Stimulated activated naive B cell treated with anti-CD40 and anti-IgM and Interleukin-4, amounts not matched to agents 10 μg/mL and 1 μg/mL and 100 μg/mL, for 72 hours (primary cell): Measurements from ENCODE around the gene FSTL4.

Experiments used
- ATAC-seq, 2 donors: fragments of 150-1000 bp; cut with Tn5 transposase; replicated peaks; 2 replicates each; pipeline ENCODE4 v1.10.0; 2021; ENCODE audit warnings: moderate library complexity in 1 of 2
- DNase-seq: peaks from one replicate; pipeline ENCODE4 v3.0.0; 2021
- H3K27ac Mint-ChIP-seq: one replicate; pipeline ENCODE4 v1.8.0; 2022; ENCODE audit warnings: mild to moderate bottlenecking, mixed read lengths
- H3K27me3 Mint-ChIP-seq, 2 donors: one replicate each; pipeline ENCODE4 v1.8.0; 2022; ENCODE audit warnings: mixed read lengths in 2 of 2
- H3K36me3 Mint-ChIP-seq, 2 donors: one replicate each; pipeline ENCODE4 v1.8.0; 2022; ENCODE audit warnings: mixed read lengths in 2 of 2, mild to moderate bottlenecking in 1 of 2
- H3K4me1 Mint-ChIP-seq, 2 donors: one replicate each; pipeline ENCODE4 v1.8.0; 2022; ENCODE audit warnings: mixed read lengths in 2 of 2, mild to moderate bottlenecking in 1 of 2
- H3K4me3 Mint-ChIP-seq, 2 donors: one replicate each; pipeline ENCODE4 v1.8.0; 2022; ENCODE audit warnings: mild to moderate bottlenecking in 2 of 2, mixed read lengths in 2 of 2, moderate library complexity in 1 of 2
- H3K9me3 Mint-ChIP-seq, 2 donors: one replicate each; pipeline ENCODE4 v1.8.0; 2022; ENCODE audit warnings: mixed read lengths in 2 of 2, mild to moderate bottlenecking in 1 of 2

Gene FSTL4

DNA sequence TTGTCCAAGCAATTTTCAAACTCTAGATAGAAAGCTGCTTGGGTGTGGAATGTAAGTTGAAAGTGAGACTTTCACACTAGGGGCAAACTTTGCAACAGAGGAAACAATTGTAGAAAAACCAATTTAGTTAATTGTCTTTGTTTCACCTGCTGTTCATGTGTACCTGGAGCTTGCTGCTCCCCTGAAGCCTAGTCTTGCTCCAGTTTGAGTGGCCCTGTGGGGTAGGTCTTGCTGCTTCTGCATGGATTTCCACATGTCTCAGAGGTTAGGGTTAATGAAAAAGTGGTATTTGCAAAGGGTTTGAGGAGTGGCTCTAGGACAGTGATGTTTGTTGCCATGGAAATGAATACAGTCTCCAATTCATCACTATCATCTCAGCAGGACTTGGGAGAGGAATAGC, 182.2 kb downstream of the FSTL4 start:
- ATAC-seq (no peak), DNase-seq (no peak)
- H3K4me1 Mint-ChIP-seq, result peaks cover 2 to 5% of the 10 kb centered on the region in 2 donors
- no peak overlapping the region for H3K27ac Mint-ChIP-seq
- no peaks in the 10 kb centered on the region for H3K36me3 Mint-ChIP-seq
- H3K4me3 Mint-ChIP-seq, result no peak overlapping the region
- no peaks in the 10 kb centered on the region for H3K9me3 Mint-ChIP-seq
- peaks cover 16 to 19% of the 10 kb centered on the region in 2 donors for H3K27me3 Mint-ChIP-seq

DNA sequence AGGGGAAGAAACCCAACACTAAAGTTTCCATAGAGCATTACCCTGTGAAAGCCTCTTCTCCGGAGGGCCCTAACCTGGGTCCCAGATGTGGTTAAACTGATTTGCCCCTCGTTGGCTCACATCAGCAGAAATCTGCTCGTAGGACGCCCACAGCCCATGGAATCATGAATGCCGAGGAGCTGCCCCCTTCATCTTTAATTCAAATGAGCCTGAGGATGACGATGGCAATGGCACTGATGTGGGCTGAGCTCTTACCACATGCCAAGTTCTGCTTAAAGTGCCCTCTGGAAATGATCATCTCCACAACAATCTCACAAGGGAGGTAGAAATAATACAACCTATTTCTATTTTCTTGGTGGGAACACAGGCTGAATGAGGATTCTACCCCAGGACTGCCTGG, 183.3 kb downstream of the FSTL4 start:
- DNase-seq, result no peak
- peaks cover 16 to 19% of the 10 kb centered on the region in 2 donors for H3K27me3 Mint-ChIP-seq
- H3K4me3 Mint-ChIP-seq, result no peak overlapping the region
- ATAC-seq, result no peak
- no peak overlapping the region for H3K27ac Mint-ChIP-seq
- H3K9me3 Mint-ChIP-seq, result no peaks in the 10 kb centered on the region
- H3K36me3 Mint-ChIP-seq, result no peaks in the 10 kb centered on the region
- H3K4me1 Mint-ChIP-seq, result peaks cover 2% of the 10 kb centered on the region in 2 donors

DNA sequence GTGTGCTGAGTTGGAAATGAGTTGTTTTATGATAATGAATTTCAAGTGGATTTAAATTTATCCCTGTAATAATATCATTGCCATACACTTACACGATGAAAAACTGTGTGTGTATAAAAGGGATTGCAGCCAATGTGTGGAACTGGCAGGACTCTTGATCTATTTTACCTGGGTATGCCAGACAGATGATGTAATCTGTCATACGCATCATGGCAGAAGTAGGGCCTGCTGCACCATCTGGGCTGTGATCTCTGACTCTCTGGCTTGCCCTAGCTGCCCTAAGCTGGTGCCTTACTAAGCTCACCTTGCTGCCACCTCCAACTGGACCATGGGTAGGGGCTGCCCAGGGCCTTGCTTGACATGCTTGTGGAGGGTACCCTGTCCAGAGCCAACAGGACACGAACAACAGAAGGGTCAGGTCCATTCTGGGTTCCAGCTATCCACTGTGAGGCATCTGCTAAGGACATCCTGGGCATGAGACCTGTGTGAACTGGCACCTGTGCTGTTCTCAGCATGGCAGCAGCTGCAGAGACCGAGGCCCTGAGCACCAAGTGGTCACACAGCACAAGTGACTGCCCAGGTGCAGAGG, 184.2 kb downstream of the FSTL4 start:
- DNase-seq (no peak), ATAC-seq (no peak)
- Mint-ChIP-seq H3K36me3 (peaks cover 0 to 4% of the 10 kb centered on the region in 2 donors), H3K27ac (no peak overlapping the region), H3K27me3 (peaks cover 18 to 22% of the 10 kb centered on the region in 2 donors), H3K4me3 (no peak overlapping the region), H3K4me1 (peaks cover 9 to 11% of the 10 kb centered on the region in 2 donors), H3K9me3 (no peaks in the 10 kb centered on the region)

DNA sequence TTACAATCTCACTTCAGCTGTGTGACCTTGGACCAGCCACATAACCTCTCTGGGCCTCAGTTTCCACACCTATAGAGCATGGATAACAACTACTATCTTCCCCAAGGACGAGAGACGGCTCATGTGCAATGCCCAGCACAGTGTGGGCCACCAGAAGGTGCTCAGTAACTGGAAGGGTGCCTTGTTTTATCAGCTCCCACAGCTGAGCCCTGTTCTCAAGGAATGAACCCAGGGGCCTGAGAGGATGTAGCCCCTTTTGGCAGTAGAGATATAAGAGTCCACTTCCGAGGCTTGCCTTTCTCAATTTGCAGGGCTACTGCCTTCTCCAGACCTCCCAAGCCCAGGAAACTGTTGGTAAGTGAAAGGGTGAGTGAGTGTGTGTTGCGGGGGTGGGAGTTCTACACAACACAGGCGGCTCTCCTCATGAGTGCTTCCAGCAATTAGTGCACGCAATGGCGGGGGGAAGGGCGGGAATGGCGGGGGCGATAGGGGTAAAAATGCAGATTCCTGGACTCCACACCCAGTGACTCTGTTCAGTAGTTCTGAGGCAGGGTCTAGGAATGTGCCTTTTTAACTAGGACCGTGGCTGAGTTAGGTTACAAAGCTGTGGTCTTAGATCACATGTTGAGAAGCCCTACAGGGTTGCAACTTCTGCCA, 185.1 kb downstream of the FSTL4 start:
- peaks cover 9 to 12% of the 10 kb centered on the region in 2 donors for H3K4me1 Mint-ChIP-seq
- H3K27ac Mint-ChIP-seq, result peak overlapping the region; percentile 20
- ATAC-seq (no peak), DNase-seq (no peak)
- peaks cover 0 to 4% of the 10 kb centered on the region in 2 donors for H3K36me3 Mint-ChIP-seq
- no peaks in the 10 kb centered on the region for H3K9me3 Mint-ChIP-seq
- H3K27me3 Mint-ChIP-seq, result peaks cover 19 to 24% of the 10 kb centered on the region in 2 donors
- no peak overlapping the region for H3K4me3 Mint-ChIP-seq

DNA sequence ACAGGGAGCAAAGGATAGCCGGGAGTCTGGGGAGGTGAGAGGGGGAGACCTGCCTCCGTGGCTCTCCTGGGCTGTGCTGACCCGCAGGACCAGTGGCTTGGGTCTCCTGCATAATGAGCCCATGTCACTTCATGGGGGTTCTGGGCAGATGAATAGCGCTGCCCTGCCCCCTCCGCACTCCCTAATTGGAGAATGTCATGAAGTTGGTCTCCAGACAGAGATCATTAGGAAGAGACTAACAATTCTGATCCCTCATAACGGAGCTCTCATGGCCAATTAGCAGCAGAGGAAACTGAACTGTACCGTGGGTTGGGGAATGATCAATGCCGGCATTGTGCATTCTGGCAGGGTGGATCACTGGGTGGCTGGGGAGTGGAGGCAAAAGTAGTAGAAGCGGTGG, 186.1 kb downstream of the FSTL4 start:
- H3K27ac Mint-ChIP-seq, result no peak overlapping the region
- no peak overlapping the region for H3K4me3 Mint-ChIP-seq
- ATAC-seq (no peak), DNase-seq (no peak)
- no peaks in the 10 kb centered on the region for H3K9me3 Mint-ChIP-seq
- peaks cover 9 to 12% of the 10 kb centered on the region in 2 donors for H3K4me1 Mint-ChIP-seq
- H3K36me3 Mint-ChIP-seq, result peaks cover 2 to 4% of the 10 kb centered on the region in 2 donors
- peaks cover 27 to 33% of the 10 kb centered on the region in 2 donors for H3K27me3 Mint-ChIP-seq

DNA sequence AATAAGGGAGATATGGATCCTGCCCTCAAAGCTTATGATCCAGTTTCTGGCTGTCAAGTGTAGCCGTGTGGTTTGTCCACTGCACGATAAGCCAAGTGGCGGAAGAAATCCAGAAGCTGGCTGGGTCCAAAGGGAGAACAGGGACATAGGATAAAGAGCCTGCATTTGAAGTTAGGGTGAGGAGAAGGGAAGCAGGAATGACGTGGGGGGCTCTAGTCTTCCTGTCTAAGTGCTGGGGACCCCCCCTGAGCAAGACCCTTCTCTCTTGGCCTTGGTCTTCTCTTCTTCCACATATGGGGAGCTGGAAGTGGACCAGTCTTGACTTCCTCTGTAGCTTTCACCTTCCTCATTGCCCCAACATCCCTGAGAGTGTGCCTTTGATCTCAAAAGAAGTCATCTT, 186.6 kb downstream of the FSTL4 start:
- DNase-seq, result no peak
- Mint-ChIP-seq H3K27me3 (peaks cover 27 to 33% of the 10 kb centered on the region in 2 donors), H3K4me3 (no peak overlapping the region), H3K9me3 (no peaks in the 10 kb centered on the region), H3K36me3 (peaks cover 2 to 4% of the 10 kb centered on the region in 2 donors), H3K27ac (no peak overlapping the region), H3K4me1 (peaks cover 9 to 12% of the 10 kb centered on the region in 2 donors)
- no peak for ATAC-seq

DNA sequence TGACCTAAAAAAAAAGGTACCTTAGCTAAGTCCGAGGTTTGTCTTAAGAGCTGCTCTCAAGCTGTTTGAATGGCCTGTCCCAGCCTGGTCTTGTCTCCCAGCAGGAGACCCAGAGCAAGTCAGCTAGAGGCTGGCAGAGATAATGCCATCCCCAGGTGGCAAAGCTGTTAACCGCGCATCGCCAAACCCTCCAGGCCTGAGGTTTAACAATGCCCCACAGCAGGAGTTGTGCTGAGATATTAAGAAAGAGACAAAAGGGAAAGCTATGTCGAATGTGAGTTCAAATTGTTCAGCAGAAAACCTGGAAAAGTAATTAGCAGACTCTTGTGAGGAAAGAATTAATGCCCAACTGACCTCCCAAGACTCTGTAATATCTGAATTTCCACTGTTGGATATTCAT, 187.1 kb downstream of the FSTL4 start:
- Mint-ChIP-seq H3K27ac (no peak overlapping the region), H3K4me1 (peaks cover 9 to 12% of the 10 kb centered on the region in 2 donors), H3K9me3 (no peaks in the 10 kb centered on the region), H3K36me3 (peaks cover 2 to 4% of the 10 kb centered on the region in 2 donors), H3K4me3 (no peak overlapping the region), H3K27me3 (peaks cover 27 to 33% of the 10 kb centered on the region in 2 donors)
- DNase-seq (no peak), ATAC-seq (no peak)

DNA sequence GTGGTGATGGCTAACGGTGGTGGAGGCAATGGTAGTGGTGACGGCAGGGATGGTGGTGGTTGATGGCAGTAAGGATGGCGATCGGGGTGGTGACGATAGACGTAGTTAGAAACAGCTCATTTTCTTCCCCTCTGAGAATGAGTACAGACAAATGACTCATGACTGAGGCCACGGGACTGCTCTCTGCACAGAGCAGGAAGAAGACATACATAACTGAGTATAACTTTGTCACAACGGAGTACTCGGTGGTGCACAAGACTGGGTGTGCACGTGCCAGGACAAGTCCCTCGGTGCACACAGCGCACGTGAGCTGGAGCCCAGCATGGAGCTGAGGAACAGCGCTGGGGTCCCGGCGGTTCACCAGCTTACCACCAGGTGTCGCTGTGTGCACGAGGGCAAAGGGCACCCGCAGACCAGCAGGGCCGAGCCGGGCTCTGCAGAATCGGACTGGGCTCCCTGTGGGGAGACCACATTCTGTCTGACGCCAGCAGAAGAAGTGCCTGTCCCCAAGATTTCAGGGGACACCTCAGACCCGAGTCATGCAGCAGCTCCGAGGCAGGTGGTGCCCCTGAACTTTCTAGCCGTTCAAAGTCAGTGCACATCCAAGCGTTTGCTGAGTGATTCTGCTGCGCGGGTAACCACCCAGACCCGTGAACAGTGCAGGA, 188.6 kb downstream of the FSTL4 start:
- DNase-seq (peak; percentile 64), ATAC-seq (peak; percentile 86 to 95)
- Mint-ChIP-seq H3K4me1 (peaks cover 9 to 12% of the 10 kb centered on the region in 2 donors), H3K36me3 (peaks cover 2 to 4% of the 10 kb centered on the region in 2 donors), H3K4me3 (no peak overlapping the region), H3K27me3 (peaks cover 23 to 33% of the 10 kb centered on the region in 2 donors), H3K9me3 (no peaks in the 10 kb centered on the region), H3K27ac (peak overlapping the region; percentile 68)

DNA sequence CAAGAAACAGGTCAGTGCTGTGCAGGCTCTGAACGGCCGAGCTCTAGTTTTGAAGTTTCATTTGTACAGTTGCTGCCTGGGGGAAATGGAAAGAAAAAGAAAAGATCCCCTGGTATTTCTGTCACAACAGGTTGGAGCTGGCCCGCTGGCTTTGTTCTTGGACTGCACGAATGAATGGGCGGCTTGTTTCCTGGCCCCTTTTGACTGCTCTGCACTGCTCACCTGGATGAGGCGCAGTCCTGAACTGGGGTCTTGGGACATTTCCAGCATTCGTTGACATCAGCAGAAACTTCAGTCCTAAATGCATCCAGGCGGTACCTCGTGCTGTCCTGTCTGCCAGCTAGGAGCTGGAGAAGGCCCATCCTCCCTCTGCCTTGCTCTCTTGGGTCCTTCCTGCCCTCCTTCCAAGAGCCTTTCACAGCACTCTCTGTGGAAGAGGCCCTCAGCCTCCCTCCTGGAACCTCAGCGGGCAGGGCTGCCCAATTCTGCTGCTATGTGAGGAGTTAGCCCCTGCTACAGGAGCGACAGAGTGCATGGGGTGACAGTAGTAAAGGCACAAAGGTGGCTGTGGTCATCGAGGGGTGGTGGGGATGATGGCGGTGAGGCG, 189.2 kb downstream of the FSTL4 start:
- DNase-seq (no peak), ATAC-seq (no peak)
- Mint-ChIP-seq H3K27ac (peak overlapping the region; percentile 68), H3K4me3 (no peak overlapping the region), H3K27me3 (peaks cover 23 to 29% of the 10 kb centered on the region in 2 donors), H3K4me1 (peaks cover 9 to 12% of the 10 kb centered on the region in 2 donors), H3K9me3 (no peaks in the 10 kb centered on the region), H3K36me3 (peaks cover 2 to 4% of the 10 kb centered on the region in 2 donors)

DNA sequence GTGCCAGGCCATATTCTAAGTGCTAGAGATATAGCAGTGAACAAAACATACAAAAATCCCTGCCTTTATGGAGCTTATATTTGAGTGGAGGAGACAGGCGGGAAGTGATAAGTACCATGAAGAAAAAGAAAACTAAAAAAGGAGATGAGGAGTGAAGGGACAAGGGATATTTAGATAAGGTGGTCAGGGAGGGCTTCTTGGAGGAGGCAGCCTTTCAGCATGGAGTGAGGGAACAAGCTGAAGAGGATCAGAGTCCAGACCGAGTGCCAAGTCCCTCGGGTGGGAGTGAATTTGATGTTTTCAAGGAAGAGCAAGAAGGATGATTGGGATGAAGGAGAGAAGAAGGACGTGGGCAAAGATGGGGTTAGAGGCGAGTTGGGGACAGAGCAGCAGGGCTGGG, 190.5 kb downstream of the FSTL4 start:
- no peak for DNase-seq
- no peak overlapping the region for H3K4me3 Mint-ChIP-seq
- ATAC-seq, result no peak
- peaks cover 2 to 4% of the 10 kb centered on the region in 2 donors for H3K36me3 Mint-ChIP-seq
- no peak overlapping the region for H3K27ac Mint-ChIP-seq
- H3K27me3 Mint-ChIP-seq, result peaks cover 23 to 25% of the 10 kb centered on the region in 2 donors
- peaks cover 0 to 1% of the 10 kb centered on the region in 2 donors for H3K9me3 Mint-ChIP-seq
- H3K4me1 Mint-ChIP-seq, result peaks cover 9 to 12% of the 10 kb centered on the region in 2 donors

DNA sequence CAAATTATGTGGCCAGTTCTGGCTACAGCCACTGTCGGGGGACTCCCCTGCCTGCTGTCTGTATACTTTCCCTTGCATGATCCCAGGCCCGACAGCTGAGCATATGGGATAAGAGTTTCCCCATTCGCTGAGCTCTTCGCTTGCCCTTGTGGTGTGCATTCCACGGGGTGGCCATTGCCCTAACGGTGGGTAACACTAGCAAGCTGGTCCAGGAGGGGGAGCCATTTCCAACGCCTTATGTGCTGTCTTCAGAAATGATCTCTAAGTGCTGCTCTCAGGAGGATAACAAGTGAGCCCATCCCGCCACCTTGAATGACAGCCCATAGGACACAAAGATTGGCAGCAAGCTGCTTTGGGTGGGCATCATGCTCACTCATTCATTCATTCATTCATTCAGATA, 190.9 kb downstream of the FSTL4 start:
- Mint-ChIP-seq H3K4me1 (peaks cover 9 to 12% of the 10 kb centered on the region in 2 donors), H3K4me3 (no peak overlapping the region), H3K27ac (no peak overlapping the region), H3K36me3 (peaks cover 2 to 4% of the 10 kb centered on the region in 2 donors), H3K27me3 (peaks cover 21 to 22% of the 10 kb centered on the region in 2 donors), H3K9me3 (peaks cover 0 to 1% of the 10 kb centered on the region in 2 donors)
- no peak for DNase-seq
- ATAC-seq, result peak in 1 of 2 donors; percentile 44

DNA sequence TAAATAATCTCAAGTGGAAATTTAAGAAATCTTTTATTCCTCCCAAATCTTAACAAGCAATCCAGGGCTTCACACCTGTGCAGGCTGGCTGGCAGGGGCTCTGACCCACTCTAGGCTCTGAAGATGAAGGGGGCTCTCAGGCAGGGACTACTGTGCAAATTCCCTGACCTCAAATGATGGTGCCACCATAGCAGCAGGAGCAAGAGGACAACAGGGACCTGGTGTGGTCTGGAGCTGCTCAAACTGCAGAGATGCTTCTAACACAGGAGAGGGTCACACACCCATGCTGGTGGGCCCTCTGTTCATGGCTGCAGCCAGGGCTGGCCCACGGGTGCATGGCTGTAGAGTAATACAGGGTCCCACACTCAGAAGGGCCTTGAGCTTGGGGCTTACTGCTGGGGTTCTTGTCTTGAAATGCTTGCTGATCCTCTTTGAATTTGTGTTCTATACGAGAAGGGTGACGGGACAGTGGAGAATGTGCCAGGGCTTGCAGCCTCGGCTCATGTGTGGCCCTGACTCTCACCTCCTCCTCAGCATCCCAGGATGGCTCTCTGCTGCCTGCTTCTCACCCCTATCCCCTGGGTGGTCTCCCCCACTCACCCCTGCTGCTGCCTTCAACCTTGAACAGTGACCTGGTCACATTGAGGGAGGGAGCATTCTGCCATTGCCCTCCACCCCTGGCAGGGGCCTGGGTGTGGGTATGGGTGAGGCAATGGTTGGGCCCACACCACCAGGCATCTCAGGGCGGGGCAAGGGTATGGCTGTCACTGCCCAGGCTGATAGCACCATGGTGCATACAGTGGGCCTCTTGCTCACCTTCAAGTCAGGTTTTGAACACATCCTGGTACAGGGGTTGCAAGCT, 191.7 kb downstream of the FSTL4 start:
- H3K4me1 Mint-ChIP-seq, result peaks cover 9 to 12% of the 10 kb centered on the region in 2 donors
- ATAC-seq (no peak), DNase-seq (no peak)
- H3K27ac Mint-ChIP-seq, result no peak overlapping the region
- H3K4me3 Mint-ChIP-seq, result no peak overlapping the region
- peaks cover 22 to 25% of the 10 kb centered on the region in 2 donors for H3K27me3 Mint-ChIP-seq
- H3K36me3 Mint-ChIP-seq, result peaks cover 2 to 4% of the 10 kb centered on the region in 2 donors
- H3K9me3 Mint-ChIP-seq, result peaks cover 0 to 1% of the 10 kb centered on the region in 2 donors

DNA sequence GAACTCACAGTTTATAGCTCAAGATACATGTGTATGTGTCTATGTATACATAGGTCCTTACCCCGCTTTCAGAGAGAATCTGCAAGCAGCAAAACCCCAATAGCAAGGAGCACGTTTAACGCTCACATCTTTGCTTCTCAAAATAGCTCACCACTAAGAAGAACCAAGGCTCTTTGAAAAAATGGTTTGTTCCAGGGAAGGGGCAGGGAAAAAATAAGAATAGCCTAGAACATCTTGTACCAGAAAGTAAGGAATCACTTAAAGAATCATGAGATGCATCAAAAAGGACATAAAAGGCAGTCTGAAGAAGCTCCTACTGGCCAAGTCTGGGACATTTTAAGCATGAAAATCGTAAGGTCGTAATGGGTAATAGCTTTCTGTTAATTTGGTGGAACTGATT, 196.4 kb downstream of the FSTL4 start:
- no peak for DNase-seq
- ATAC-seq, result no peak
- Mint-ChIP-seq H3K27ac (no peak overlapping the region), H3K27me3 (peaks cover 21 to 37% of the 10 kb centered on the region in 2 donors), H3K4me3 (no peak overlapping the region), H3K4me1 (peaks cover 0 to 2% of the 10 kb centered on the region in 2 donors), H3K36me3 (no peaks in the 10 kb centered on the region), H3K9me3 (peaks cover 0 to 1% of the 10 kb centered on the region in 2 donors)
